ENCODE data around the gene NAP1L2.

The NAP1L2 gene

GRCh38 chrX:73214426-73215094 is at the start of gene NAP1L2:
NAP1L2 (minus strand) TSS chrX:73214851; CDS start chrX:73214492, 359 bp downstream.
- no peak for DNase-seq (ENCODE audit: low spot score)
- TF ChIP-seq, protein P1, sequence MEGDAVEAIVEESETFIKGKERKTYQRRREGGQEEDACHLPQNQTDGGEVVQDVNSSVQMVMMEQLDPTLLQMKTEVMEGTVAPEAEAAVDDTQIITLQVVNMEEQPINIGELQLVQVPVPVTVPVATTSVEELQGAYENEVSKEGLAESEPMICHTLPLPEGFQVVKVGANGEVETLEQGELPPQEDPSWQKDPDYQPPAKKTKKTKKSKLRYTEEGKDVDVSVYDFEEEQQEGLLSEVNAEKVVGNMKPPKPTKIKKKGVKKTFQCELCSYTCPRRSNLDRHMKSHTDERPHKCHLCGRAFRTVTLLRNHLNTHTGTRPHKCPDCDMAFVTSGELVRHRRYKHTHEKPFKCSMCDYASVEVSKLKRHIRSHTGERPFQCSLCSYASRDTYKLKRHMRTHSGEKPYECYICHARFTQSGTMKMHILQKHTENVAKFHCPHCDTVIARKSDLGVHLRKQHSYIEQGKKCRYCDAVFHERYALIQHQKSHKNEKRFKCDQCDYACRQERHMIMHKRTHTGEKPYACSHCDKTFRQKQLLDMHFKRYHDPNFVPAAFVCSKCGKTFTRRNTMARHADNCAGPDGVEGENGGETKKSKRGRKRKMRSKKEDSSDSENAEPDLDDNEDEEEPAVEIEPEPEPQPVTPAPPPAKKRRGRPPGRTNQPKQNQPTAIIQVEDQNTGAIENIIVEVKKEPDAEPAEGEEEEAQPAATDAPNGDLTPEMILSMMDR (conservative IDR thresholded peaks at IDR 0.05; ENCODE audit: low read depth): no peak
- ChIA-PET POLR2A (ENCODE audit: low non-redundant PET) (no interaction called here), CTCF (interaction anchor here (0.6 kb wide), 2 partner anchors 426 to 878 kb away, joined by 3 read pairs; no protein-coding TSS in a partner anchor)
- H3K27ac ChIP-seq: no peak within 1 kb of the TSS

GRCh38 chrX:73262991-73263390 is 48.3 kb upstream of the NAP1L2 start:
- CTCF ChIA-PET: no interaction called here

GRCh38 chrX:73239242-73239641 is 24.6 kb upstream of the NAP1L2 start:
- TF ChIP-seq, protein P1 (conservative IDR thresholded peaks at IDR 0.05; ENCODE audit: low read depth): no peak
- POLR2A ChIA-PET (ENCODE audit: low non-redundant PET): no interaction called here
- H3K27ac ChIP-seq: no peak overlapping the region
- no peak for DNase-seq (ENCODE audit: low spot score)
- CTCF ChIA-PET: no interaction called here

More at GRCh38 chrX:73262991-73263390, 48.3 kb upstream of the NAP1L2 start:
- POLR2A ChIA-PET (ENCODE audit: low non-redundant PET): no interaction called here
- no peak for DNase-seq (ENCODE audit: low spot score)
- H3K27ac ChIP-seq: no peak overlapping the region
- TF ChIP-seq, protein P1 (conservative IDR thresholded peaks at IDR 0.05; ENCODE audit: low read depth): no peak

- TF ChIP-seq, protein P1 (conservative IDR thresholded peaks at IDR 0.05; ENCODE audit: low read depth): no peak
- no peak overlapping the region for H3K27ac ChIP-seq
- DNase-seq (ENCODE audit: low spot score): no peak
- CTCF ChIA-PET: no interaction called here
- POLR2A ChIA-PET (ENCODE audit: low non-redundant PET): no interaction called here
Measured at GRCh38 chrX:73217621-73218020, 3.0 kb upstream of the NAP1L2 start.

- ChIA-PET POLR2A (ENCODE audit: low non-redundant PET) (no interaction called here), CTCF (interaction anchor here (0.6 kb wide), 1 partner anchor 425 kb away, joined by 3 read pairs; no protein-coding TSS in a partner anchor)
- no peak for DNase-seq (ENCODE audit: low spot score)
- no peak overlapping the region for H3K27ac ChIP-seq
- TF ChIP-seq, protein P1 (conservative IDR thresholded peaks at IDR 0.05; ENCODE audit: low read depth): no peak
Measured at GRCh38 chrX:73215246-73215645, 595 bp upstream of the NAP1L2 start.

GRCh38 chrX:73213734-73214425 is 771 bp downstream of the NAP1L2 start:
- no peak for DNase-seq (ENCODE audit: low spot score)
- no peak overlapping the region for H3K27ac ChIP-seq
- TF ChIP-seq, protein P1 (conservative IDR thresholded peaks at IDR 0.05; ENCODE audit: low read depth): no peak
- CTCF ChIA-PET: interaction anchor here (0.6 kb wide), 1 partner anchor 878 kb away, joined by 3 read pairs; no protein-coding TSS in a partner anchor
- POLR2A ChIA-PET (ENCODE audit: low non-redundant PET): no interaction called here

All from RWPE1 (cell line).